Hepatocyte (in vitro differentiated cells): ENCODE results near the gene GDPD2.

Source experiments
- CTCF ChIP-seq: fragments of 200-600 bp; sonication (generic); IDR thresholded peaks from 2 replicates; pipeline ENCODE4 v1.5.1; 2016; ENCODE audit warnings: antibody characterized with exemption, mild to moderate bottlenecking; ENCODE audit not compliant: poor library complexity
- EZH2phosphoT487 ChIP-seq: fragments of 200-600 bp; sonication (generic); IDR thresholded peaks from one replicate; pipeline ENCODE4 v1.6.1; 2018; ENCODE audit warnings: antibody characterized with exemption, mild to moderate bottlenecking, low read depth, moderate library complexity; ENCODE audit not compliant: unreplicated experiment, severe bottlenecking

GRCh38 chrX:70444326-70444945 lies 21.3 kb downstream of the GDPD2 start, which contains the start of gene DLG3:
- TF ChIP-seq CTCF = no peak
- no peak for TF ChIP-seq EZH2phosphoT487
